Endothelial cell of umbilical vein (primary cell): ENCODE results near the gene DRC1. TPM values are rescaled to one million over a fixed set of nuclear protein-coding genes. Genes with fewer than 3 reads are reported as not detected.

Experiments used
- BruUV-seq: library from RNA; stranded (reverse); fragments of 400-500 nt; replicated peaks from 2 replicates; lab custom pipeline; 2021; lab: Mats Ljungman, UMichigan
- CTCF ChIA-PET: fragments of 300-600, 350-600 bp; sonication (Branson Sonifier 250); formaldehyde crosslinking; loops from one replicate; lab custom pipeline; 2021; ENCODE audit warnings: antibody characterized with exemption, inconsistent platforms; lab: Charles Lee
- POLR2A ChIA-PET: fragments of 300-600, 350-600 bp; sonication (Branson Sonifier 250); formaldehyde crosslinking; loops from one replicate; lab custom pipeline; 2021; ENCODE audit warnings: antibody characterized with exemption, inconsistent platforms; lab: Charles Lee
- DNase-seq: peaks from one replicate; pipeline ENCODE4 v3.0.0-alpha.2; 2011; ENCODE audit warnings: low read depth, low spot score
- FAIRE-seq: peaks from 2 replicates; lab custom pipeline; 2011; peaks lifted over from hg19 to GRCh38; lab: Jason Lieb, UNC
- H2AFZ ChIP-seq: 2 replicates; pipeline ENCODE4 v1.6.0; 2012; ENCODE audit warnings: low read depth, low read length, control low read depth, inconsistent platforms
- H3K27ac ChIP-seq: 2 replicates; pipeline ENCODE4 v1.5.1; 2011; ENCODE audit warnings: low read depth, mild to moderate bottlenecking, control low read depth, low read length, moderate library complexity; ENCODE audit not compliant: insufficient read depth
- H3K27me3 ChIP-seq, 2 experiments: 2 replicates each; pipeline versions ENCODE4 v1.6.0 to v1.6.1; 2011; ENCODE audit warnings: low read length in 2 of 2, mixed read lengths in 1 of 2; ENCODE audit not compliant: control insufficient read depth in 2 of 2, insufficient read depth in 2 of 2
- H3K36me3 ChIP-seq, 2 experiments: 2 replicates in 1 of 2; 3 replicates in 1 of 2; pipeline ENCODE4 v1.5.1; 2011; ENCODE audit warnings: low read length in 2 of 2, mild to moderate bottlenecking in 1 of 2, moderate library complexity in 1 of 2; ENCODE audit not compliant: control insufficient read depth in 2 of 2, insufficient read depth in 2 of 2; ENCODE audit errors: extremely low read depth in 1 of 2
- H3K4me1 ChIP-seq: 3 replicates; pipeline ENCODE4 v1.5.1; 2011; ENCODE audit warnings: mild to moderate bottlenecking, low read length; ENCODE audit not compliant: control insufficient read depth, insufficient read depth; ENCODE audit errors: extremely low read depth
- H3K4me2 ChIP-seq: 2 replicates; pipeline ENCODE4 v1.6.1; 2011; ENCODE audit warnings: low read length, control low read depth, mixed read lengths; ENCODE audit not compliant: insufficient read depth
- H3K4me3 ChIP-seq, 3 experiments: fragments of 200-600 bp in 1 of 3; sonication (generic), shearing (Covaris generic) in 1 of 3; replicated peaks in 1 of 3; 2 replicates each; pipeline ENCODE4 v1.5.1; 2011 to 2016; ENCODE audit warnings: control low read depth in 3 of 3, low read length in 3 of 3, mild to moderate bottlenecking in 2 of 3, inconsistent platforms in 1 of 3, low read depth in 1 of 3, moderate library complexity in 1 of 3; ENCODE audit not compliant: insufficient read depth in 1 of 3
- H3K79me2 ChIP-seq: 2 replicates; pipeline ENCODE4 v1.6.0; 2012; ENCODE audit warnings: low read length, inconsistent platforms; ENCODE audit not compliant: control insufficient read depth, insufficient read depth
- H3K9ac ChIP-seq: replicated peaks from 2 replicates; pipeline ENCODE3; 2011; ENCODE audit warnings: low read length, control low read depth; ENCODE audit not compliant: insufficient read depth; ENCODE audit errors: extremely low read depth
- H3K9me1 ChIP-seq: replicated peaks from 3 replicates; pipeline ENCODE4 v1.6.0; 2011; ENCODE audit warnings: mild to moderate bottlenecking, low read length; ENCODE audit not compliant: control insufficient read depth, insufficient read depth; ENCODE audit errors: extremely low read depth
- H3K9me3 ChIP-seq: replicated peaks from 2 replicates; pipeline ENCODE4 v1.5.1; 2012; ENCODE audit warnings: low read length, inconsistent platforms; ENCODE audit not compliant: control insufficient read depth, insufficient read depth
- H4K20me1 ChIP-seq: replicated peaks from 2 replicates; pipeline ENCODE3; 2011; ENCODE audit warnings: mild to moderate bottlenecking, low read length; ENCODE audit not compliant: control insufficient read depth, insufficient read depth; ENCODE audit errors: extremely low read depth
- EZH2 ChIP-seq: IDR thresholded peaks from 2 replicates; pipeline ENCODE4 v1.6.1; 2012; ENCODE audit warnings: borderline replicate concordance, low read depth, mild to moderate bottlenecking, moderate library complexity, low read length, inconsistent platforms; ENCODE audit not compliant: severe bottlenecking
- FOS ChIP-seq: IDR thresholded peaks from 2 replicates; pipeline ENCODE4 v1.6.1; 2011; ENCODE audit warnings: mild to moderate bottlenecking, low read length, moderate library complexity, borderline replicate concordance; ENCODE audit not compliant: insufficient read depth
- GATA2 ChIP-seq: IDR thresholded peaks from 2 replicates; pipeline ENCODE4 v1.7.0; 2011; ENCODE audit warnings: low read depth, mild to moderate bottlenecking, moderate library complexity, mixed read lengths, low read length; ENCODE audit not compliant: insufficient read length, insufficient read depth
- JUN ChIP-seq: IDR thresholded peaks from 2 replicates; pipeline ENCODE4 v1.6.1; 2011; ENCODE audit warnings: borderline replicate concordance, low read depth; ENCODE audit not compliant: insufficient read length, insufficient read depth
- MYC ChIP-seq: IDR thresholded peaks from one replicate; pipeline ENCODE4 v1.6.1; 2011; ENCODE audit warnings: mild to moderate bottlenecking, low read depth, low read length
- POLR2A ChIP-seq: IDR thresholded peaks from 2 replicates; pipeline ENCODE4 v1.6.1; 2012; ENCODE audit warnings: low read depth, mild to moderate bottlenecking, control low read depth, low read length
- POLR2AphosphoS5 ChIP-seq: IDR thresholded peaks from 2 replicates; pipeline ENCODE4 v1.6.1; 2012; ENCODE audit warnings: low read depth, mild to moderate bottlenecking, control low read depth, low read length, moderate library complexity; ENCODE audit not compliant: insufficient read depth
- dilution Hi-C: fragments of 300-500 bp; cut with MboI; formaldehyde crosslinking; loops from one replicate; pipeline ENCODE4 v1.15.0; 2019; ENCODE audit warnings: low sequenced_read_pairs; ENCODE audit not compliant: extremely low pct_ligation_motif_present
- intact Hi-C: fragments of 100-400 bp; cut with micrococcal nuclease; formaldehyde crosslinking; loops from one replicate; pipeline ENCODE4 v1.10.0; 2022
- polyA plus RNA-seq, 4 experiments: library from polyadenylated mRNA; depleted of rRNA in 3 of 4; stranded (reverse) in 3 of 4; unstranded in 1 of 4; fragments of >200 nt; gene quantifications; 2 replicates each; pipeline versions ENCODE4 v1.2.1 to v1.2.3, GENCODE V29; 2011 to 2012; ENCODE audit warnings: missing spikeins in 1 of 4
- total RNA-seq: library from RNA; stranded (reverse); gene quantifications from 2 replicates; pipeline ENCODE4 v1.2.3, GENCODE V29; 2021
- TF ChIP-seq, protein P1 (sequence below): IDR thresholded peaks from 2 replicates; pipeline ENCODE4 v1.6.1; 2011; ENCODE audit not compliant: insufficient read depth, insufficient read length
- TF ChIP-seq, protein P2 (sequence below), 2 donors: IDR thresholded peaks; 1 replicate in 1 of 2; 2 replicates in 1 of 2; pipeline ENCODE4 v1.5.1; 2011; ENCODE audit warnings: low read length in 2 of 2, mild to moderate bottlenecking in 2 of 2, moderate library complexity in 2 of 2, control low read depth in 1 of 2, inconsistent platforms in 1 of 2, low read depth in 1 of 2; ENCODE audit not compliant: insufficient read depth in 1 of 2; ENCODE audit errors: extremely low read depth in 1 of 2

The DRC1 gene
- total and polyA plus RNA-seq, 2 donors (not counting 3 experiments of a cell fraction or from before 2014, with no cell fraction given), result 0.44 TPM; not detected in 1

GRCh38 chr2:26424221-26424620, 22.5 kb downstream of the DRC1 start:
- intact Hi-C loops (no loop called here), dilution Hi-C loops (no loop called here)
- TF ChIP-seq, protein P1, sequence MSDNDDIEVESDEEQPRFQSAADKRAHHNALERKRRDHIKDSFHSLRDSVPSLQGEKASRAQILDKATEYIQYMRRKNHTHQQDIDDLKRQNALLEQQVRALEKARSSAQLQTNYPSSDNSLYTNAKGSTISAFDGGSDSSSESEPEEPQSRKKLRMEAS, result no peak
- TF ChIP-seq FOS, result no peak
- no peak for TF ChIP-seq EZH2
- TF ChIP-seq POLR2A, result no peak
- TF ChIP-seq GATA2, result no peak
- no peak for TF ChIP-seq JUN
- no peak for TF ChIP-seq MYC
- TF ChIP-seq POLR2AphosphoS5, result no peak
- TF ChIP-seq, protein P2, sequence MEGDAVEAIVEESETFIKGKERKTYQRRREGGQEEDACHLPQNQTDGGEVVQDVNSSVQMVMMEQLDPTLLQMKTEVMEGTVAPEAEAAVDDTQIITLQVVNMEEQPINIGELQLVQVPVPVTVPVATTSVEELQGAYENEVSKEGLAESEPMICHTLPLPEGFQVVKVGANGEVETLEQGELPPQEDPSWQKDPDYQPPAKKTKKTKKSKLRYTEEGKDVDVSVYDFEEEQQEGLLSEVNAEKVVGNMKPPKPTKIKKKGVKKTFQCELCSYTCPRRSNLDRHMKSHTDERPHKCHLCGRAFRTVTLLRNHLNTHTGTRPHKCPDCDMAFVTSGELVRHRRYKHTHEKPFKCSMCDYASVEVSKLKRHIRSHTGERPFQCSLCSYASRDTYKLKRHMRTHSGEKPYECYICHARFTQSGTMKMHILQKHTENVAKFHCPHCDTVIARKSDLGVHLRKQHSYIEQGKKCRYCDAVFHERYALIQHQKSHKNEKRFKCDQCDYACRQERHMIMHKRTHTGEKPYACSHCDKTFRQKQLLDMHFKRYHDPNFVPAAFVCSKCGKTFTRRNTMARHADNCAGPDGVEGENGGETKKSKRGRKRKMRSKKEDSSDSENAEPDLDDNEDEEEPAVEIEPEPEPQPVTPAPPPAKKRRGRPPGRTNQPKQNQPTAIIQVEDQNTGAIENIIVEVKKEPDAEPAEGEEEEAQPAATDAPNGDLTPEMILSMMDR (IDR thresholded peaks at IDR 0.05; ENCODE audit: extremely low read depth in 1 of 2, insufficient read depth in 1 of 2, low read depth in 1 of 2, low read length in 2 of 2), result no peak
- Histone ChIP-seq H3K4me3 (no peak overlapping the region), H3K4me1 (no peaks in the 10 kb centered on the region), H3K27me3 (peaks cover 1 to 3% of the 10 kb centered on the region in 2 experiments), H3K9me1 (no peaks in the 10 kb centered on the region), H4K20me1 (no peaks in the 10 kb centered on the region), H3K79me2 (no peaks in the 10 kb centered on the region), H3K27ac (no peak overlapping the region), H3K9me3 (no peaks in the 10 kb centered on the region), H3K36me3 (no peaks in the 10 kb centered on the region), H2AFZ (no peak overlapping the region), H3K4me2 (no peak overlapping the region), H3K9ac (no peak overlapping the region)
- POLR2A ChIA-PET, result interaction anchor here (0.5 kb wide), 1 partner anchor 400 kb away, joined by 6 read pairs; no protein-coding TSS in a partner anchor
- no TSS peak for BruUV-seq
- CTCF ChIA-PET, result no interaction called here
- FAIRE-seq (no peak), DNase-seq (no peak)
